Peyer's patch (tissue), 4 donors: ENCODE data around the gene NPHS1. TPM values are rescaled to one million over a fixed set of nuclear protein-coding genes. Genes with fewer than 3 reads are reported as not detected.

Source experiments
- DNase-seq, 3 donors: peaks; one replicate each; pipeline ENCODE4 v3.0.0-alpha.2; 2017 to 2019
- H3K27ac ChIP-seq, 4 donors: fragments of 200-600 bp; sonication (generic); one replicate each; pipeline ENCODE4 v1.5.1; 2016 to 2019
- H3K27me3 ChIP-seq, 2 donors: fragments of 200-600 bp; sonication (generic); one replicate each; pipeline ENCODE4 v1.5.1; 2019
- H3K36me3 ChIP-seq, 3 donors: fragments of 200-600 bp; sonication (generic); one replicate each; pipeline ENCODE4 v1.5.1; 2016 to 2019
- H3K4me1 ChIP-seq, 4 donors: fragments of 200-600 bp; sonication (generic); one replicate each; pipeline ENCODE4 v1.5.1; 2016 to 2019
- H3K4me3 ChIP-seq, 4 donors: fragments of 200-600 bp; sonication (generic); 1 replicate in 3 of 4; 2 replicates in 1 of 4; pipeline ENCODE4 v1.5.1; 2016 to 2019; ENCODE audit warnings: mild to moderate bottlenecking in 1 of 4
- H3K9me3 ChIP-seq, 4 donors: fragments of 200-600 bp; sonication (generic); one replicate each; pipeline ENCODE4 v1.5.1; 2016 to 2019; ENCODE audit warnings: mild to moderate bottlenecking in 1 of 4
- POLR2A ChIP-seq, 2 donors: fragments of 450-650 bp; IDR thresholded peaks; one replicate each; pipeline ENCODE4 v1.5.1; 2017; ENCODE audit warnings: antibody characterized with exemption in 2 of 2, mild to moderate bottlenecking in 2 of 2, moderate library complexity in 2 of 2
- total RNA-seq, 4 donors: library from RNA; depleted of rRNA; stranded (reverse); fragments of >200 nt; gene quantifications; one replicate each; pipeline ENCODE4 v1.1.0, GENCODE V29; 2016
- TF ChIP-seq, protein P1 (sequence below), 6 experiments: fragments of 450-650 bp in 4 of 6; fragments of 200-600 bp in 2 of 6; sonication (generic) in 1 of 6; IDR thresholded peaks; one replicate each; pipeline ENCODE4 v1.5.1; 2017 to 2019; ENCODE audit warnings: antibody characterized with exemption in 6 of 6, mild to moderate bottlenecking in 3 of 6, moderate library complexity in 1 of 6

Gene NPHS1
- total RNA-seq, 4 donors from 2014 or later = not detected

DNA sequence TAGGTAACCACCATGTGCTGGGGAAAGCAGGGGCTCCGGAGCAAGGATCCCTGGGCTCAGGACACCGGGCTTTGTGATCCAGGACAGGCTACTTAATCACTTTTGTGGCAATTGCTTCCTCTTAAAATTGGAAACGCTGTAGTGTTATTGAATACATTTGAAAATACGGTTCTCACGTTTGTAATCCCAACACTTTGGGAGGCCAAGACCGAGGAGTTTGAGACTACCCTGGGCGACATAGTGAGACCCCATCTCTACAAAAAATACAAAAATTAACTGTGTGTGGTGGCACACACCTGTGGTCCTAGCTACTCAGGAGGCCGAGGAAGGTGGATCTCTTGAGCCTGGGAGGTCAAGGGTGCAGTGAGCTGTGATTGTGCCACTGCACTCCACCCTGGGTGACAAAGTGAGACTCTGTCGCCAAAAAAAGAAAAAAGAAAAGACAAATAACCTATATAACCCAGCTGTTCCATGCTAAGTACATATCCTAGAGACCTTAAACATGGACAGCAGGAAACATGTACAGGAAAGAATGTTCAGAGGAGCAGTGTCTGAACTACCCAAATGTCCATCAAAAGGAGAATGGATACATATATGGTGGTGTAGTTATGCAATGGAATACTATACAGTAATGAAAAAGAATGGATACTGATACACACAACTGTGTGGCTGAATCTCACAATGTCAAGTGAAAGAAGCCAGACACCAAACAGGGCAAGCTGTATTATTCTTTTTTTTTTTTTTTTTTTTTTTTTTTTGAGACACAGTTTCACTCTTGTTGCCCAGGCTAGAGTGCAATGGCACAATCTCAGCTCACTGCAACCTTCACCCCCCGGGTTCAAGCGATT is 39.0 kb downstream of the NPHS1 start:
- Histone ChIP-seq H3K36me3 (no peaks in the 10 kb centered on the region), H3K4me3 (no peak overlapping the region), H3K27me3 (no peaks in the 10 kb centered on the region), H3K9me3 (no peaks in the 10 kb centered on the region), H3K27ac (no peak overlapping the region), H3K4me1 (no peaks in the 10 kb centered on the region)
- no peak for DNase-seq
- TF ChIP-seq POLR2A (IDR thresholded peaks at IDR 0.05) = no peak
- TF ChIP-seq, protein P1, sequence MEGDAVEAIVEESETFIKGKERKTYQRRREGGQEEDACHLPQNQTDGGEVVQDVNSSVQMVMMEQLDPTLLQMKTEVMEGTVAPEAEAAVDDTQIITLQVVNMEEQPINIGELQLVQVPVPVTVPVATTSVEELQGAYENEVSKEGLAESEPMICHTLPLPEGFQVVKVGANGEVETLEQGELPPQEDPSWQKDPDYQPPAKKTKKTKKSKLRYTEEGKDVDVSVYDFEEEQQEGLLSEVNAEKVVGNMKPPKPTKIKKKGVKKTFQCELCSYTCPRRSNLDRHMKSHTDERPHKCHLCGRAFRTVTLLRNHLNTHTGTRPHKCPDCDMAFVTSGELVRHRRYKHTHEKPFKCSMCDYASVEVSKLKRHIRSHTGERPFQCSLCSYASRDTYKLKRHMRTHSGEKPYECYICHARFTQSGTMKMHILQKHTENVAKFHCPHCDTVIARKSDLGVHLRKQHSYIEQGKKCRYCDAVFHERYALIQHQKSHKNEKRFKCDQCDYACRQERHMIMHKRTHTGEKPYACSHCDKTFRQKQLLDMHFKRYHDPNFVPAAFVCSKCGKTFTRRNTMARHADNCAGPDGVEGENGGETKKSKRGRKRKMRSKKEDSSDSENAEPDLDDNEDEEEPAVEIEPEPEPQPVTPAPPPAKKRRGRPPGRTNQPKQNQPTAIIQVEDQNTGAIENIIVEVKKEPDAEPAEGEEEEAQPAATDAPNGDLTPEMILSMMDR (IDR thresholded peaks at IDR 0.05) = no peak

DNA sequence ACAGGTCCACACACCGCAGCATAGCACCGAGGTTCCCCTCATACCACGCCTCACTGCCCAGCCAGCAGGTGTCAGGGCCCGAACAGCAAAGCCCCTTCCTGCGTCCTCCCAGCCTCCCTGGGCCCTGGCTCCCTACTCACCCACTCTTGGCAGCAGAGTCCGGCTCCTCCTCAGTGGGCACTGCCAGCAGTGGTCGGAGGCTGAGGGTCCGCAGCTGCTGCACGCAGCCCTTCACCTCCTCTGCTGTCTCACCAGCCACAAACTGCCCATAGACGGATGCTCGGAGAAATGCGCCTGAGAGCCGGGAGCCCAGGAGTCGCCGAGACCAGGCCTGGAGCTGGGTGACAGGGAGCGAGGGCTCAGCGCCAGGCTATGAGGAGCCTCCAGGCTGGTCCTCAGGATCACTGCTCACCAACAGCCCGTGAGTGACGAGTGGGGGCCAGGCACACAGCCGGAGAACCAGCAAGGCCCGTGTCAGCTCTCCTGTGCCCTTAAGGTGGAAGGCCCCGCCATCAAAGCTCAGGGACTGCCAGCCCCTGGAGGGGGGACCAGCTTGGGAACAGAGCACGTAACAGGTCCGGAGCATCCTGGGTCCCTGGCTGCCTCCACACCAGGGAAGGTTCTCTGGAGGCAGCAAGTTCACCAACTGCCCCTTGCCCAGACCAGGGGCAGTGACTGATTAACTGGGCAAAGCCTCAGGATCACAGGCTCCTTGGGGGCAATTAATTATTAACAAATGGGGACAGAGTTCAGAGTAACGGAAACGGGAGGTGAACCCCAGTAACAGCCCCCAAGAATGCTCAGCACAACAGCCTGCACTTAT is 39.9 kb downstream of the NPHS1 start, which contains the start of gene PRODH2:
Gene PRODH2 (minus strand): TSS at position 626 of the 823 bp plus-strand sequence. CDS start 40 bp downstream, at position 586.
- TF ChIP-seq POLR2A (IDR thresholded peaks at IDR 0.05) = no peak
- TF ChIP-seq, protein P1 (IDR thresholded peaks at IDR 0.05) = no peak
- no peak within 1 kb of the TSS for H3K4me3 ChIP-seq
- no peak for DNase-seq
- H3K9me3 ChIP-seq = no peaks in the 10 kb centered on the region
- no peaks in the 10 kb centered on the region for H3K27me3 ChIP-seq
- H3K4me1 ChIP-seq = no peaks in the 10 kb centered on the region
- no peaks in the 10 kb centered on the region for H3K36me3 ChIP-seq
- H3K27ac ChIP-seq = no peak within 1 kb of the TSS

DNA sequence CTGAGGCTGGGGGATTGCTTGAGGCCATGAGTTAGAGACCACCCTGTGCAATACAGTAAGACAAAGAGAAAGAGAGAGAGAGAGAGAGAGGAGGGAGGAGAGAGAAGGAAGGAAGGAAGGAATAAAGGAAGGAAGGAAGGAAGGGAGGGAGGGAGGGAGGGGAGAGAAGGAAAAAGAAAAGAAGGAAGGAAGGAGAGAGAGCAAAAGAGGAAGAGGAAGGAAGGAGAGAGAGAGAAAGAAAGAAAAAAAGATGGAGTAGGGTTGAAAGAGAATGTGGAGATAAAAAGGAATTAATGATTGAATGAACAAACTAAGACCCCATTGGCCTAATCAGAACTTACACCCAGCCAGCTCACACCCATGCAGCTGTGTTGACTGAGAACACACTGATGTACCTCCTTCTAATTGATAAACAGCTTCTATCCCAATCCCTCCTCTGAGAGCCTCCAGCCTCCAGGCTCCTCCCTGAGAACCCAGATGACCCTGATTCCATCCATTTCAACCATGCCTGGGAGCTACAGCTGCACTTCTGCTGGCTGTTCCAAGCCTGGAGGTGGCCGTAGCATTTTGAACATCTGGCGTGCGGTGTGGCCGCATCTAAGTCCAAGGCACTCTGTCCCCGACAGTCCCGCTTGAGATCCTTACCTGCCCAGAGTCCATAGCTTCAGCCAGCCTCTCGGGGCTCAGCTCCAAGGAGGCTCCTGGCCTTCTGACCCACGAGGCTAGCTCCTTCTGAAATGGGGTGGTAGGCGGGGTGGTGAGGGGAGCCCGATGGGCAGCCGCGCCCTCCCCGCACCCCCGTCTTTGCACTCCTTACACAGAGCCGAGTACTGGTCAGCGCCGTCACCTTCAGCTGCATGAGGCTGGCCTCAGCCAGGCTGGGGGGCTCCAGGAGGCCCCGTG is 40.7 kb downstream of the NPHS1 start:
- TF ChIP-seq, protein P1 (IDR thresholded peaks at IDR 0.05) = no peak
- TF ChIP-seq POLR2A (IDR thresholded peaks at IDR 0.05) = no peak
- DNase-seq = no peak
- no peak overlapping the region for H3K27ac ChIP-seq
- no peaks in the 10 kb centered on the region for H3K9me3 ChIP-seq
- H3K4me1 ChIP-seq = no peaks in the 10 kb centered on the region
- no peaks in the 10 kb centered on the region for H3K36me3 ChIP-seq
- no peak overlapping the region for H3K4me3 ChIP-seq
- H3K27me3 ChIP-seq = no peaks in the 10 kb centered on the region

DNA sequence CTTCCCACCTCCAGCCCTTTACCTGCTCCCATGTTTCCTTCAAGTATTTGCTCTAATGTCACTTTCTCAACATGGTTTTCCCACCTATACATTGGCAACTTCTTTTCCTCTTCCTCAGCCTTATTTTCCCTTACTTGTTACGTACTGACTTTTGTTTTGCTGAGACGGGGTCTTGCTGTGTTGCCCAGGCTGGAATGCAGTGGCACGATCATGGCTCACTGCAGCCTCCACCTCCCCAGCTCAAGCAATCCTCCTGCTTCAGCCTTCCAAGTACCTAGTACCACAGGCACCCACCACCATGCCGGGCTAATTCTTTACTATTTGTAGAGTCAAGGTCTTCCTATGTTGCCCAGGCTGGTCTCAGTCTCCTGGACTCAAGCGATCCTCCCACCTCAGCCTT is 44.7 kb downstream of the NPHS1 start:
- DNase-seq = no peak
- H3K27me3 ChIP-seq = no peaks in the 10 kb centered on the region
- H3K27ac ChIP-seq = no peak overlapping the region
- no peak for TF ChIP-seq POLR2A (IDR thresholded peaks at IDR 0.05)
- TF ChIP-seq, protein P1 (IDR thresholded peaks at IDR 0.05) = no peak
- H3K4me3 ChIP-seq = no peak overlapping the region
- no peaks in the 10 kb centered on the region for H3K4me1 ChIP-seq
- H3K9me3 ChIP-seq = no peaks in the 10 kb centered on the region
- H3K36me3 ChIP-seq = no peaks in the 10 kb centered on the region

DNA sequence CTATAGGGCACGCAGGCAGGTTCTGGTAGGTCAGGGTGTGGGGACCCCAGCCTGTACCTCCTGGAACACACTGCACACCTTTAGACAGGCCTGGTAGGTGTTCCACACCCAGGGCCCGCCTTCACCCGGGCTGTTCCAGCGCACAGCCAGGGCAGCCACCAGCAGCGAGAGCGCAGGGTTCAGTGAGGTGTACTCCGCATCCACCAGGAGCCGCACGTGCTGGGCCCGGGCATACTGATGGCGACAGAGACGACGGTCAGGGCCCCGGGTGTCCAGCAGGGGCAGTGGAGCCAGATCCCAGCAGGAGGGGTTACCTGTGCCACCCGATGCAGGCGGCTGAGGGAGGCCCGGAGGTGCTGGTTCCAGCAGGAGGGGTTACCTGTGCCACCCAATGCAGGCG is 45.7 kb downstream of the NPHS1 start:
- no peak overlapping the region for H3K27ac ChIP-seq
- DNase-seq = no peak
- no peaks in the 10 kb centered on the region for H3K27me3 ChIP-seq
- no peaks in the 10 kb centered on the region for H3K9me3 ChIP-seq
- H3K4me1 ChIP-seq = no peaks in the 10 kb centered on the region
- H3K36me3 ChIP-seq = no peaks in the 10 kb centered on the region
- H3K4me3 ChIP-seq = no peak overlapping the region
- no peak for TF ChIP-seq POLR2A (IDR thresholded peaks at IDR 0.05)
- TF ChIP-seq, protein P1 (IDR thresholded peaks at IDR 0.05) = no peak
